Heart left ventricle (tissue), 16 donors: Measurements from ENCODE around the gene PTPRD. TPM values are rescaled to one million over a fixed set of nuclear protein-coding genes. Genes with fewer than 3 reads are reported as not detected.

Source experiments
- ATAC-seq, 4 donors: fragments of 200-7000 bp; cut with Tn5 transposase; one replicate each; pipeline ENCODE4 v1.9.1; 2020 to 2022; ENCODE audit warnings: moderate library complexity in 4 of 4, mild to moderate bottlenecking in 3 of 4, moderate number of reproducible peaks in 1 of 4
- DNase-seq, 5 donors: peaks; one replicate each; pipeline ENCODE4 v3.0.0-alpha.2; 2020
- H3K27ac ChIP-seq, 12 donors: fragments of 200-600 bp; sonication (generic) in 4 of 12; one replicate each; pipeline versions ENCODE4 v1.5.0 to v1.8.0; 2016 to 2022; ENCODE audit warnings: mild to moderate bottlenecking in 2 of 12
- H3K27me3 ChIP-seq, 9 donors: fragments of 200-600 bp; sonication (generic) in 2 of 9; one replicate each; pipeline versions ENCODE4 v1.5.1 to v1.8.0; 2016 to 2022; ENCODE audit warnings: mild to moderate bottlenecking in 3 of 9
- H3K36me3 ChIP-seq, 9 donors: fragments of 200-600 bp; sonication (generic) in 2 of 9; one replicate each; pipeline versions ENCODE4 v1.5.0 to v1.8.0; 2018 to 2022; ENCODE audit warnings: mild to moderate bottlenecking in 2 of 9
- H3K4me1 ChIP-seq, 12 donors: fragments of 200-600 bp; sonication (generic) in 4 of 12; one replicate each; pipeline versions ENCODE4 v1.5.0 to v1.8.0; 2016 to 2022; ENCODE audit warnings: mild to moderate bottlenecking in 3 of 12
- H3K4me3 ChIP-seq, 12 donors: fragments of 200-600 bp; sonication (generic) in 4 of 12; one replicate each; pipeline versions ENCODE4 v1.5.0 to v1.8.0; 2017 to 2022; ENCODE audit warnings: mild to moderate bottlenecking in 9 of 12, moderate library complexity in 4 of 12
- H3K9me3 ChIP-seq, 12 donors: fragments of 200-600 bp; sonication (generic) in 4 of 12; one replicate each; pipeline versions ENCODE4 v1.5.0 to v1.8.0; 2016 to 2022; ENCODE audit warnings: mild to moderate bottlenecking in 1 of 12
- CTCF ChIP-seq, 12 donors: fragments of 200-600 bp; sonication (generic) in 4 of 12; IDR thresholded peaks; one replicate each; pipeline versions ENCODE4 v1.5.0 to v1.8.0; 2018 to 2022; ENCODE audit warnings: antibody characterized with exemption in 12 of 12, mild to moderate bottlenecking in 5 of 12
- POLR2A ChIP-seq, 2 donors: fragments of 450-650 bp; IDR thresholded peaks; one replicate each; pipeline ENCODE4 v1.6.1; 2017; ENCODE audit warnings: antibody characterized with exemption in 2 of 2, mild to moderate bottlenecking in 2 of 2, moderate library complexity in 2 of 2
- WGBS, 4 donors: extraction: QIAGEN DNeasy Blood & Tissue Kit in 2 of 4; methylation state at CpG; one replicate each; pipeline versions ENCODE4 v1.1.5 to v1.1.7; 2013 to 2018; 5-methylcytosine and 5-hydroxymethylcytosine counted together
- intact Hi-C, 10 donors: fragments of 100-400 bp; cut with DNase I; formaldehyde crosslinking; loops; one replicate each; pipeline versions ENCODE4 v1.11.1 to v1.14.2; 2022
- polyA plus RNA-seq, 2 donors: library from polyadenylated mRNA; stranded (reverse); fragments of 200-250 nt; gene quantifications; one replicate each; pipeline ENCODE4 v1.2.3, GENCODE V29; 2013
- total RNA-seq, 9 donors: library from RNA; depleted of rRNA in 2 of 9; stranded (reverse); fragments of >200 nt in 2 of 9; fragmentation: NEBNext Ultra II Directional in 3 of 9; extraction: Animal tissue kit (Norgen Biotek cat#: 25700) in 3 of 9; gene quantifications; one replicate each; pipeline versions ENCODE4 v1.1.0 to v1.2.4, GENCODE V29; 2016 to 2023
- donor health status: ischemic (EF 13 %, LVEDD 7.1; RV severe dilation, severe dysfunction).
- donor health status: healthy with polysubstance abuse.
- donor health status: DM: no; HTN: yes; CAD: no.
- donor health status: DM: no; HTN: no; CAD: no.
- donor health status: ischemic (EF 25% LVEDD 6.9; RV normal size, moderate dysfunction).
- donor health status: ischemic (EF 25% LVEDD 5.7; RV mildly dilated, moderate dysfunction).
- donor health status: healthy.
- donor health status: DM: yes; HTN: yes; CAD: no.
- donor health status: ischemic (EF 35%, LVEDD 5.7; RV mildly dilated, moderate dysfunction).
- donor health status: nonischemic (EF 11% LVEDD 7.7; RV severe dilation, severe dysfunction).
- donor health status: DM: yes; HTN: yes; CAD: no.
- donor health status: PGD.
- donor health status: ischemic (EF 29% LVEDD 5.4; RV normal size, mild dysfunction).
- donor health status: nonischemic (EF 23%, LVEDD 6.1; RV moderate dilation, normal function).

PTPRD gene
- total and polyA plus RNA-seq, 11 donors: 1.4 to 25.3 (median 15.1) TPM

GRCh38 chr9:8643464-8643863 is 1969.3 kb downstream of the PTPRD start:
- peaks cover 0 to 4% (median 0%) of the 10 kb centered on the region in 12 donors for H3K4me1 ChIP-seq
- WGBS, 4 donors: 82 to 91% (median 89%) methylated on average over 5 to 6 of the region's 6 CpGs
- no peak overlapping the region for H3K27ac ChIP-seq
- H3K27me3 ChIP-seq: no peaks in the 10 kb centered on the region
- no peaks in the 10 kb centered on the region for H3K9me3 ChIP-seq
- ATAC-seq: no peak
- peak in 1 of 5 donors; percentile 40 for DNase-seq
- no peaks in the 10 kb centered on the region for H3K36me3 ChIP-seq
- TF ChIP-seq CTCF (IDR thresholded peaks at IDR 0.05) (no peak), POLR2A (IDR thresholded peaks at IDR 0.05) (no peak)
- intact Hi-C loops: no loop called here
- no peak overlapping the region for H3K4me3 ChIP-seq

GRCh38 chr9:8640761-8641160 is 1972.0 kb downstream of the PTPRD start:
- intact Hi-C loops: no loop called here
- Histone ChIP-seq H3K27ac (no peak overlapping the region), H3K4me1 (no peaks in the 10 kb centered on the region), H3K36me3 (no peaks in the 10 kb centered on the region), H3K27me3 (no peaks in the 10 kb centered on the region), H3K4me3 (no peak overlapping the region), H3K9me3 (no peaks in the 10 kb centered on the region)
- ATAC-seq (no peak), DNase-seq (no peak)
- WGBS, 4 donors: 60 to 76% (median 69%) methylated on average over 3 of the region's 3 CpGs
- no peak for TF ChIP-seq CTCF (IDR thresholded peaks at IDR 0.05)
- no peak for TF ChIP-seq POLR2A (IDR thresholded peaks at IDR 0.05)

- Histone ChIP-seq H3K36me3 (no peaks in the 10 kb centered on the region), H3K4me3 (no peak overlapping the region), H3K27ac (no peak overlapping the region), H3K27me3 (no peaks in the 10 kb centered on the region), H3K9me3 (no peaks in the 10 kb centered on the region), H3K4me1 (no peaks in the 10 kb centered on the region)
- ATAC-seq (no peak), DNase-seq (no peak)
- intact Hi-C loops: no loop called here
- TF ChIP-seq CTCF (IDR thresholded peaks at IDR 0.05) (no peak), POLR2A (IDR thresholded peaks at IDR 0.05) (no peak)
- WGBS, 4 donors: 81 to 91% (median 86%) methylated on average over 1 of the region's 1 CpG
Observed at GRCh38 chr9:8637626-8638025, 1975.2 kb downstream of the PTPRD start.

GRCh38 chr9:8633784-8634183 is 1979.0 kb downstream of the PTPRD start:
- 73 to 86% (median 81%) methylated on average over 3 of the region's 3 CpGs for WGBS, 4 donors
- ATAC-seq: no peak

More at GRCh38 chr9:8633784-8634183, 1979.0 kb downstream of the PTPRD start:
- intact Hi-C loops: no loop called here
- Histone ChIP-seq H3K27ac (no peak overlapping the region), H3K4me3 (no peak overlapping the region), H3K4me1 (peaks cover 0 to under 1% (median 0%) of the 10 kb centered on the region in 12 donors), H3K27me3 (no peaks in the 10 kb centered on the region), H3K36me3 (no peaks in the 10 kb centered on the region), H3K9me3 (no peaks in the 10 kb centered on the region)
- TF ChIP-seq POLR2A (IDR thresholded peaks at IDR 0.05) (no peak), CTCF (IDR thresholded peaks at IDR 0.05) (no peak)
- no peak for DNase-seq
